ENCODE results near the gene BRF1.

BRF1 gene

GRCh38 chr14:105196265-105196960 lies 104.4 kb downstream of the BRF1 start:
- DNase-seq (ENCODE audit: low read depth in 3 of 3): no peak

GRCh38 chr14:105195522-105196264 lies 105.1 kb downstream of the BRF1 start:
- DNase-seq (ENCODE audit: low read depth in 3 of 3): no peak

GRCh38 chr14:105195051-105195450 lies 105.8 kb downstream of the BRF1 start:
- no peak for DNase-seq (ENCODE audit: low read depth in 3 of 3)

GRCh38 chr14:105193916-105194782 lies 106.7 kb downstream of the BRF1 start:
- no peak for DNase-seq (ENCODE audit: low read depth in 3 of 3)

GRCh38 chr14:105192866-105193731 lies 107.7 kb downstream of the BRF1 start:
- no peak for DNase-seq (ENCODE audit: low read depth in 3 of 3)

- no peak for DNase-seq (ENCODE audit: low read depth in 3 of 3)
Measured at GRCh38 chr14:105187935-105188524, 112.8 kb downstream of the BRF1 start.

GRCh38 chr14:105187116-105187515 lies 113.7 kb downstream of the BRF1 start:
- DNase-seq (ENCODE audit: low read depth in 3 of 3): no peak

GRCh38 chr14:105185973-105186372 lies 114.8 kb downstream of the BRF1 start:
- no peak for DNase-seq (ENCODE audit: low read depth in 3 of 3)

GRCh38 chr14:105185001-105185400 lies 115.8 kb downstream of the BRF1 start:
- no peak for DNase-seq (ENCODE audit: low read depth in 3 of 3)

GRCh38 chr14:105184461-105184860 lies 116.3 kb downstream of the BRF1 start:
- no peak for DNase-seq (ENCODE audit: low read depth in 3 of 3)

- DNase-seq (ENCODE audit: low read depth in 3 of 3): no peak
Measured at GRCh38 chr14:105182296-105183020, 118.3 kb downstream of the BRF1 start.

- DNase-seq (ENCODE audit: low read depth in 3 of 3): no peak
Measured at GRCh38 chr14:105181549-105182295, 119.1 kb downstream of the BRF1 start.

- DNase-seq (ENCODE audit: low read depth in 3 of 3): peak; percentile 69 to 82 (median 76)
Measured at GRCh38 chr14:105180592-105181548, 119.9 kb downstream of the BRF1 start, which contains the start of gene NUDT14. Gene NUDT14 (minus strand): TSS chr14:105181312. CDS start chr14:105181209, 103 bp downstream.

- DNase-seq (ENCODE audit: low read depth in 3 of 3): no peak
Measured at GRCh38 chr14:105179191-105179590, 121.6 kb downstream of the BRF1 start.

- DNase-seq (ENCODE audit: low read depth in 3 of 3): no peak
Measured at GRCh38 chr14:105178868-105179140, 122.0 kb downstream of the BRF1 start.

GRCh38 chr14:105178069-105178867 lies 122.5 kb downstream of the BRF1 start:
- no peak for DNase-seq (ENCODE audit: low read depth in 3 of 3)

- DNase-seq (ENCODE audit: low read depth in 3 of 3): no peak
Measured at GRCh38 chr14:105177082-105177481, 123.7 kb downstream of the BRF1 start.

GRCh38 chr14:105176513-105176912 lies 124.3 kb downstream of the BRF1 start:
- DNase-seq (ENCODE audit: low read depth in 3 of 3): no peak

All from stimulated activated CD4-positive, alpha-beta T cell treated with anti-CD3 and anti-CD28 coated beads, TNF-alpha, amount 100 ng/mL, for 4 hours (primary cell).